Caki2 (cell line): ENCODE measurements around the gene PWWP2B. TPM values are rescaled to one million over a fixed set of nuclear protein-coding genes. Genes with fewer than 3 reads are reported as not detected.
"Not testable (repeated sequence)": the region's sequence is repeated elsewhere in the genome, so short reads cannot be mapped to it uniquely, and the experiment has no call there.

Source experiments
- DNase-seq: peaks from one replicate; pipeline ENCODE4 v3.0.0-alpha.2; 2015; ENCODE audit warnings: low read depth
- in situ Hi-C: cut with HindIII; loops from 2 replicates; pipeline ENCODE4 v1.10.0; 2016; ENCODE audit warnings: low sequenced_read_pairs, low pct_unique_long_range_greater_than_20kb, mixed read lengths
- total RNA-seq: library from RNA; depleted of rRNA; stranded (reverse); fragments of >200 nt; shearing (Covaris generic); gene quantifications from 2 replicates; pipeline ENCODE4 v1.2.3, GENCODE V29; 2014; ENCODE audit warnings: low replicate concordance; rRNA removed

The PWWP2B gene
- total RNA-seq: 5.2 and 14.8 TPM in 2 replicates

- no peak for DNase-seq
- in situ Hi-C loops: no loop called here
These were observed at the start of gene PWWP2B for GRCh38 chr10:132397036-132397541. Gene PWWP2B, plus strand, starts transcription at chr10:132397200. Its CDS starts 27 bp downstream, at chr10:132397227.

DNA sequence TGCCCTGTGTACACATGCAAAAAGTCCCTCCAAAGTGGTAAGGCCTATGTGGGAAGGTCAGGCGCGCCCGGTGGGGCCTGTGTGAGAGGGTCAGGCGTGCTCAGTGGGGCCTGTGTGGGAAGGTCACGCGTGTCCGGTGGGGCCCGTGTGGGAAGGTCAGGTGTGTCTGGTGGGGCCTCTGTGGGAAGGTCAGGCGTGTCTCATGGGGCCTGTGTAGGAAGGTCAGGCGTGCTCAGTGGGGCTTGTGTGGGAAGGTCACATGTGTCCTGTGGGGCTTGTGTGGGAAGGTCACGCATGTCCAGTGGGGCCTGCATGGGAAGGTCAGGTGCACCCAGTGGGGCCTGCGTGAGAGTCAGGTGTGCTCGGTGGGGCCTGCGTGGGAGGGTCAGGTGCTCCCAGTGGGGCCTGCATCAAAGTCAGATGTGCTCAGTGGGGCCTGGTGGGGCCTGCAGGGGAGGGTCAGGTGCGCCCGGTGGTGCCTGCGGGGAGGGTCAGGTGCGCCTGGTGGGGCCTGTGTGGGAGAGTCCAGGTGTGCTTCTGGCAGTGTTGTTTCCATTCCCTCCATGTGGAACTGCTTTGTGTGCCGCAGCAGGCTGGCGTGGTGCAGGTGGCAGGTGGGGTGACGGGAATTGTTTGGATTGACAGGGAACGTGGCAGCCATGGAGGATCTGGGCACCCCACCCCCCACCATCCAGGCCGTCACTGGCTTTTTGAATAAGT, 49.6 kb upstream of the PWWP2B start:
- in situ Hi-C loops: no loop called here
- no peak for DNase-seq

GRCh38 chr10:132347931-132348267, 49.1 kb upstream of the PWWP2B start:
- in situ Hi-C loops: no loop called here
- DNase-seq: no peak

DNA sequence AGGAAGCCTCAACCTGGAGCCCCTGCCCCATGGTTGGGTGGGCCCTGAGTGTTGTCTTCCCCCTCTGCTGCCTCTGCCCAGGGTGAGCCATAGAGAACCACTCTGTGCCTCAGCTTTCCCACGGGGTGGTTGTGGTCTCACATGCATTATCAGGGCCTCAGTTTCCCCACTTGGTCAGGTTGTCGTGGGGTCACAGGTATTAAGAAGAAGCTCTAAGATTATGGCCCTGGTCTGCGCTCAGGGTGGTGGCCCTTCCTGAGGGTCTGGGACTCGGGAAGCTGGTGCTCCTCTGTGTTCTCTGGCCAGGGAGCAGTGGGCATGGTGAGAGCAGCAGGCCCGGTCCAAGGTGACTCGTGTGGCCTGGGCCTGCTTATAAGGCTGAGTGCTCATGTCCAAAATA, 47.2 kb upstream of the PWWP2B start:
- no peak for DNase-seq
- in situ Hi-C loops: no loop called here

DNA sequence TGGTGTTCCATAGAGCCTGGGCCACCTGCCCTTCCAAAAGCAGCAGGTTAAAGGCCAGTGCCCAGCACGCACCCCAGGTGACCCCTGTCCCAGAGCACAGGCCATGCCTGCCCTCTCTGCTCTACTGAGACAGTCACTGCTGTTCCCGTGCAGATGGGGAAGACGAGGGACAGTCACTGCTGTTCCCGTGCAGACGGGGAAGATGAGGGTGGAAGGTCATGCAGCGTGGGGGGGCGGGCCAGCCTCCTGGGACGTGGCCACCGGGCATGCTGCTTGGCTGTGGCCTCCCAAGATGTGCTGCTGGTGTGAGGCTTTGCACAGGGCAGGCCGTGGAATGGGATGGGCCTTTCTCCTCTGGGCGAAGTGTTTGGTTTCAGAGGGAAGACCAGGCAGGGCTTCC, 46.6 kb upstream of the PWWP2B start:
- in situ Hi-C loops: no loop called here

GRCh38 chr10:132350946-132351345, 46.1 kb upstream of the PWWP2B start:
- DNase-seq: no peak
- in situ Hi-C loops: no loop called here

More for the DNA sequence above, 46.6 kb upstream of the PWWP2B start:
- DNase-seq: no peak

DNA sequence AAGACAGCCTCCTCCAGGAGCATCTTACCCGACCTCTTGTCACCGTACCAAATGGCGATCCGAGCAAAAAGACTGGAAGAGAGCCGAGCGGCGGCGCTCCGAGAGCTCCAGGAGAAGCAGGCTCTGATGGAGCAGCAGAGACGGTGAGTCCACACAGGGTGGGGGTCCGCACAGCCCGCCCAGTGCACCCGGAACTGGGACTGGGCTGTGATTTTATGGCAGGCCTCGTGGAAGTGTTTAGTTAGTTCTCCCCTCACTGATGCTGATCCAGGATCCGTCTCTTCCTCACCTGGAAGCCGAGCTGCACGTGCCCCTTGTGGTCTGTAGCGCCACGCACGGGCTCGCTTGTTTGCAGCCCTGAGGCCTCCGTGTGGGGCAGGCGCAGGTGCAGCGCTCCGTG, 45.4 kb upstream of the PWWP2B start:
- DNase-seq: no peak
- in situ Hi-C loops: no loop called here

- peak; percentile 43 for DNase-seq
- in situ Hi-C loops: not testable (repeated sequence)
These were observed 44.3 kb upstream of the PWWP2B start for GRCh38 chr10:132352462-132353308.

DNA sequence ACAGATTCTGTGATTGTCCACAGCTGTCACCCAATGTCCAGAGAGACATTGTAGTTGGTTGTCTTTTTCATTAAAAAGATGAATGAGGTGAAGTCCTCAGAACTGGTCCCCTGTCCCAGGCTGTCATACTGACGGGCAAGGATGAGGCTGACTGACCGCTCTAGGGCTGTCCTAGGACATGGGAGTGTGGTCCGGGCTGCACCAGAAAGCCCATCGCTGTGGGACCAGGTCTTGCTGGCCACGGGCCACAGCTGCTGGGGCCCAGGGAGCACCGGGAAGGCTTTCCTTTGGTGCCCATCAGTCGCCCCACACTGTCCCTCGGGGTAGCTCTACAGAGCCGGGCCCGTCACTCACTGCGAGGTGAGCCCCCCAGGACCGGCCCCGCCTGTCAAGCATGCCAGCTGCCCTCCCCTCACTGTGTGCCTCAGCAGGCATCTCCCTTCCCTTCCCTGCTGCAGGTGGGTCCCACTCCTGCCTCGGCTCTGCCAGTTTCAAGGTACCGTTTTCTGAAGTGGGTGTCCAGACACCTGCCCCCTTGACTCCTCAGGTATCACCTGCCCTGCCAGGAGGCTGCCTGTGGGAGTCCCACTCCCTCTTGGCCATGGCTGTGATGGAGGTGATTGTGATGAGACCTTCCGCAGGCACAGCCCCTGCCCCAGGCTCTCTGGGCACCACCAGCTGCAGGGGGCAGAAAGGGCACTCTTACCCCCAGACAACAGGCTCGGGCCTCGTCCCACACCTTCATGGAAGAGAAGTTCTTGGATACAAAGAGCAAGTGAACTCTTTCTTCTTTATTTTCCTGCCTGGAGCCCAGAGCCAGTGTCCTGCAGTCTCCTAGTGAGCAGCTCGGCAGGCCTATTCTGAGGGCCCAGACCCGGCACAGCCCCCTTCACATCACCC, 43.3 kb upstream of the PWWP2B start:
- in situ Hi-C loops: no loop called here
- DNase-seq: no peak

GRCh38 chr10:132354356-132355094, 42.5 kb upstream of the PWWP2B start:
- DNase-seq: no peak
- in situ Hi-C loops: no loop called here

DNA sequence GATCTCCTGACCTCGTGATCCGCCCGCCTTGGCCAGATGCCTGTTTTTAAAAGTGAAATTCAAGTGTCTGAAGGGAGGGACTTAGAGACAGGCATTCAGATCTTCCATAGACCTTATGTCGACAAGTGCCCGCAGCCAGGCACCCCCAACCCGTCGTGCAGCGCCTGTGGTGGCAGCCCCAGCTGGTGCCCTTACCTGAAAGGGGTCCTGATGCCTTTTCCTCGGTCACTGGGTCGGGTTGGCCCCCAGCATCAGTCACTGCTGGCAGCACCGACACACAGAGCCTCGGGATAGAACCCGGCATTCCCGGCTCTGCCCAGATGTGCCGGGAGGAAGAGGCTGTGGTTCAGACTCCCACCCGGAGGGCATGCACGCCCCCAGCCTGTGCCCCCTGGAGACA, 41.7 kb upstream of the PWWP2B start:
- in situ Hi-C loops: no loop called here
- no peak for DNase-seq

- in situ Hi-C loops: no loop called here
- DNase-seq: no peak
These were observed 41.2 kb upstream of the PWWP2B start for GRCh38 chr10:132355754-132356153.

- in situ Hi-C loops: no loop called here
- DNase-seq: no peak
These were observed 40.3 kb upstream of the PWWP2B start for GRCh38 chr10:132356621-132357195.

DNA sequence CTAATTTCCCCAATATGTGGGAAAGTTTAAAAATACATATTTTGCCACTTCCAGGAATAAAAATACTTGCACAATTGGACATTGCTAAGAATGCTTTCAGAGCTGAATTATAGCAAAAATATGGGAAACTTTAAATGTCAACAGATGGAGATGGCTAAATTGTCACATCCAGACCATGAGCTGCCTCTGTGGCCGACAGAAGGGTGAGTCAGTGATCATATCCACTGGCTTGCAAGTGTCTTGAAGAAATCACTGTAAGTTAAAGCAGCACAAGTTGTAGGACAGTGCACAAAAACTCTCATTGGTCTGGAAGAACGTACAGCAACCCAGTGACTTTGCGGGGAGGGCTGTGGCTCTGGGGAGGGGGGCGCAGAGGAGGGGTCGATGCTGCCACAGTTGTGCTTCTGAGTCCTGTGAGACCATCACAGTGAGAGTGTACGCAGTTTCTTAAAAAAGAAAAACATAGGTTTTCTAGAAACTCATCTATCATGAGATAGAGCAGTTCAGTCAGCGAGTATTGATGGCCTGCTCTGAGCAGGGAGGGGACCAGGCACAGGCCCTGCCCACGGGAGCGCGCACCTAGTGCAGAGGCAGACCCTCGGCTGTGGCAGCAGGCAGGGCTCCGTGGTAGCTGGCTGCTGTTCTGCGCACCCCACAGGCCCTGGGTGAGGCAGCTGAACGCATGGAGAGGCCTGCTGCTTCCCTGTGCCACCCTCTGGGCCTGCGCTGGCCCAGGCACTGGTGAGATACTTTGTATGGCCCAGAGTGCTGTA, 39.5 kb upstream of the PWWP2B start:
- in situ Hi-C loops: no loop called here

GRCh38 chr10:132359305-132360040, 37.5 kb upstream of the PWWP2B start:
- DNase-seq: no peak
- in situ Hi-C loops: no loop called here

More for the DNA sequence above, 39.5 kb upstream of the PWWP2B start:
- DNase-seq: no peak

- in situ Hi-C loops: no loop called here
These were observed 36.1 kb upstream of the PWWP2B start for GRCh38 chr10:132360766-132361447.

More at GRCh38 chr10:132360766-132361447, 36.1 kb upstream of the PWWP2B start:
- DNase-seq: no peak
